GM19043 (cell line): ENCODE results near the gene NTSR1.

Source experiments
- ATAC-seq: cut with Tn5 transposase; IDR thresholded peaks from one replicate; pipeline ENCODE4 v1.9.1; 2021; ENCODE audit warnings: low read depth; ENCODE audit not compliant: unreplicated experiment

The NTSR1 gene

DNA sequence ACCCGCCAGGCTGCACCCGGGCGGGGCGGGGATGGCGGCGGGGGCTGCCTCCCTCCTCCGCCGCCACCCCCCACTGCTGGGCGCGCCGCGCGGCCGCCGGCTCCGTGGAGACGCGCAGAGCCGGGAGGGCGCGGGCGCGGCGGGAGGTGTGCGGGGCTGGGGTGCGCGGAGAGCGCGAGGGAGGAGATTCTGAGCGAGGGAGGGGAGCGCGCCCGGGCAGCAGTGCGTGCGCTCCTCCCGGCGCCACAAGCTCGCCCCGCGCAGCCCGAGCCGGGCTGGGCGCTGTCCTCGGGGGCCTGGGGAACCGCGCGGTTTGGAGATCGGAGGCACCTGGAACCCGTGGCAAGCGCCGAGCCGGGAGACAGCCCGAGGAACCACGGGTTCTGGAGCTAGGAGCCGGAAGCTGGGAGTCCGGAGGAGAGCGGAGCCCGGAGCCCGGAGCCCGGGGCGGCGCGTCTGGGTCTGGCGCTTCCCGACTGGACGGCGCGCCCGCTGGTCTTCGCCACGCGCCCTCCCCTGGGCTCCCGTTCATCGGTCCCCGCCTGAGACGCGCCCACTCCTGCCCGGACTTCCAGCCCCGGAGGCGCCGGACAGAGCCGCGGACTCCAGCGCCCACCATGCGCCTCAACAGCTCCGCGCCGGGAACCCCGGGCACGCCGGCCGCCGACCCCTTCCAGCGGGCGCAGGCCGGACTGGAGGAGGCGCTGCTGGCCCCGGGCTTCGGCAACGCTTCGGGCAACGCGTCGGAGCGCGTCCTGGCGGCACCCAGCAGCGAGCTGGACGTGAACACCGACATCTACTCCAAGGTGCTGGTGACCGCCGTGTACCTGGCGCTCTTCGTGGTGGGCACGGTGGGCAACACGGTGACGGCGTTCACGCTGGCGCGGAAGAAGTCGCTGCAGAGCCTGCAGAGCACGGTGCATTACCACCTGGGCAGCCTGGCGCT lies at the start of gene NTSR1:
NTSR1 (plus strand) TSS at position 246 of the 946 bp plus-strand sequence; CDS start at position 618, 372 bp downstream.
- no peak for ATAC-seq

DNA sequence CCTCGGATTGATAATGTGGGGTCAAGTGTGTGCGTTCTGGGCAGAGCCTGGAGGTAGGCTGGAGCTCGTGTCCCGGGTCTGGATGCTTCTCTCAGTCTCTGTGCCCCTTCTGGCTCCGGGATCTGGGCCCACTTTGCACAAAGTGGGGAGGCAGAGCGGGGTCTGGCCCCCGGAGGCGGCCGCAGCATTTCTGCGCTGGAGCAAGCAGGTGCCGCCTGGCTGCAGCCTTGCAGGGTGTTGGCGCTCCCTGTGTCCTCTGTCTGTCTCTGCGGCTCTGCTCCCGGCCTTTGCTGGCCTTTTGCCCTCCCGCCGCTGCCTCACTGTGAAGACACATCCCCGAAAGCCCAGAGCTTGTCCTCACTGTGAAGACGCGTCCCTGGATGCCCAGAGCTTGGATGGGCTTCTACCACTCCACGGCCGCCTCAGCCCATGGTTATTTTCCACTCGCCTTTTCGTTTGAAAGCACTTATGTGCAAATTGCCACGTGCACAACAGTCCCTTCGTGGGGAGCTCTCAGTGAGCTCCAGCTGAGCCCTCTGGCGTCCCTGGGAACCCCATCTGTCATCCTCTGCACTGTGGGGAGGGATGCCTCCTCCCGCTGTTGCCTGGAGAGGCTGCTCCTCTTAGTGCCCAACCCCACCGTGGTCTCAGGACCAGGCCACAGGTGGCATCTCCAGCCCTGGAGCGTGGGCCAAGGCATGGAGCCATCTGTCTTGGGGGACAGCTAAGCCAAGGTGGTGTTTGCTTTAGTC lies 49.0 kb upstream of the NTSR1 start:
- no peak for ATAC-seq

DNA sequence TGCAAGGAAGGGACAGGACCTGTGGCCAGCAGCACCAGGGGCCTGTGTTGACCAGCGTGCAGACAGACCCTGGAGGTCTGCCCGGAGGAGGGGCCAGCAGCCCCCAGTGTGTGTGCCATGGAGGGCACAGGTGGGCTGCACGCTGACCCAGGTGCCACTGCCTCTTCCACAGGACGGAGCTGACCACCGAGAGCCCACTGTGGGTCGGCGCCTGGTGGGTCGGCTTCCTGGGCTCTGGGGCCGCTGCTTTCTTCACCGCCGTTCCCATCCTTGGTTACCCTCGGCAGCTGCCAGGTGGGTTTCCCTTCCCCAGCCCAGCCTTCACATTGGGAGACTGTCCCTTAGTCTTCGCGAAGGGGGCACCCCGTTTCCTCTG lies 48.4 kb upstream of the NTSR1 start:
- ATAC-seq = no peak

DNA sequence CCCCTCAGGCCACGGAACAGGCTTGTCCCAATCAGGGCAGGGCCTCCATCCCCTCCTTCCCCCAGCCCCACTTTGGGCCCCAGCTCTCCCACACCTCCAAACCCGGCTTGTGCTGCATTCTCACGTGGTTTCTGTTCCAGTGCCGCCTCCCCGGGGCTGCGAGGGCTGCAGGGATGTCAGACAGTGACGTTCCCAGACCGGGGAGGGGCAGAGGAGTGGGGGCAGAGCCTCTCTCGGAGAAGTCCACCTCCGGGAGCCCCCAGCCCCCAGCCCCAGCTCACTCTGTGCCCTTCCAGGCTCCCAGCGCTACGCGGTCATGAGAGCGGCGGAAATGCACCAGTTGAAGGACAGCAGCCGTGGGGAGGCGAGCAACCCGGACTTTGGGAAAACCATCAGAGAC lies 47.9 kb upstream of the NTSR1 start:
- ATAC-seq = no peak

DNA sequence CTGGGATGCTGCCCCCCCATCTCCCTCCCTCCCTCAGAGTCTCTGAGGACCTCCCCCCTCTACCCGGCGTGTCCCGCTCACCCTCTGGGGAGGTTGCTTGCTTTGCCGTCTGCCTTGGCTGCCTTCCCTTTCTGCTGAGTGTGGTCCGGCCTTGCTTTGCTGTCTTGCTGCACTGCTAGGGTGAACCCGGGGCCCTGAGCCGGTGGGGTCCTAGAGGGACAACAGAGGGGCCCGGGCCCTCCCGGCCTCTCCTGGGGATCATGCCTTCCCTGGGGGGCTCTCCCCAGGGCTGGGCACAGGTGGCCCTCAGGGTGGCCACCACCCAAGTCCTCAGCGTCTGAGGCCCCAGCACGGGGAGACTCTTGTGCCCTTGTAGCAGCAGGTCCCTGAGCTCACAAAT lies 47.0 kb upstream of the NTSR1 start:
- no peak for ATAC-seq

DNA sequence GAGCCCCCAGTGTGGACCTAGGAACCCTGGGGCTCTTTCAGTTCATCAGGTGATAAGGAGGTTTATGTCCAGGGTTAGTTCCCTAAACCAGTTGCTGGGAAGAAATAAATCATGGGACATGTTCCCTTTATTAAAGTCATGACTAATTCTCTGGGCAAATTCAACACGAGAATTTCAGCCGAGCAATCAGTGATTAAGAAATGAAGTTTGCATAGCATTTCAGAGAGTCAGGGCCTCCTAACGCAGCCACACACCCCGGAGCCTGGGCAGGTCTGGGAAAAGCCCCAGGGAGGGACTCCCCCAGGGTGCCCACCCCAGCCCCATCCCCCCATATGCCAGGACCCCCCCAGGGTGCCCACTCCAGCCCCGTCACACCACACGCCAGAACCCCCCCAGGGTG lies 46.2 kb upstream of the NTSR1 start:
- ATAC-seq = no peak

DNA sequence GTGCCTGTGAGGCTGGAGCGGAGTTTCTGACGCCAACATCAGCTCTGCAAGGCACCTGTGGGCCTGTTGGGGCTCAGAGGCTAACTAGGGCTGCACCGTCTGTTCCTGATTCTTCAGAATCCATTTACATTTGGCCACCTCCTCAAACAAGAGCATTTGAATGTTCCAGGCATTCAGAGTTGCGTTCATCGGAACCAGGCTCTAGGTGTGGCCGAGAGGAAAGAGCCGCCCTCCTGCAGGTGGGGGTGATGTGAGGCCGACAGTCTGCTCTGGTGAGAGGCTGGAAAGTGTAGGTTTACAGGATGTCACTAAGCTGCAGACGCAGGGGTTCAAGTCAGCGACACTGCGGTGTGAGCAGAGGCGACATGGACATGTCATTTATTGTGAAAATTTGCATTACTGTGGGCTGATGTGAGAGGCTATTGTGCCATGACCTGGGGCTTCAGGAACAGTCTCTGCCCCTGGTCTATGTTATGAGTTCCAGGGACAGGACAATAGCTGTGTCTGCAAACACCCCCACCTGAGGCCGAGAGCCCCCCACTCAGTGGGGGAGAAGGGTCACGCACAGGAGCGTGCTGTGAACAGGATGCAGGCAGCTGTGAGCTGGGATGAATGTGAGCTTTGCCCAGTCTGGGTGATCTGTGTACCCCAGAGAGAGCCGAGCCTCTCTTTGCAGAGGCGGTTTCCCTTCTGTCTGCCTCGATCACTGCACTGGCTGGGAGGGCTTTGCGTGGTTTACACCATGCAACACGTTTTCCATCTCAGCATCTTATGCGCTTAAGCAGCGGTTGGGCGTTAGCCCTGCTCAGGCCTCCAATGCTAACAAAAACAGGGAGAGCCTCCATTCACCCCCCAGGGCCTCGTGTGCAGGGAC lies 45.3 kb upstream of the NTSR1 start:
- no peak for ATAC-seq

DNA sequence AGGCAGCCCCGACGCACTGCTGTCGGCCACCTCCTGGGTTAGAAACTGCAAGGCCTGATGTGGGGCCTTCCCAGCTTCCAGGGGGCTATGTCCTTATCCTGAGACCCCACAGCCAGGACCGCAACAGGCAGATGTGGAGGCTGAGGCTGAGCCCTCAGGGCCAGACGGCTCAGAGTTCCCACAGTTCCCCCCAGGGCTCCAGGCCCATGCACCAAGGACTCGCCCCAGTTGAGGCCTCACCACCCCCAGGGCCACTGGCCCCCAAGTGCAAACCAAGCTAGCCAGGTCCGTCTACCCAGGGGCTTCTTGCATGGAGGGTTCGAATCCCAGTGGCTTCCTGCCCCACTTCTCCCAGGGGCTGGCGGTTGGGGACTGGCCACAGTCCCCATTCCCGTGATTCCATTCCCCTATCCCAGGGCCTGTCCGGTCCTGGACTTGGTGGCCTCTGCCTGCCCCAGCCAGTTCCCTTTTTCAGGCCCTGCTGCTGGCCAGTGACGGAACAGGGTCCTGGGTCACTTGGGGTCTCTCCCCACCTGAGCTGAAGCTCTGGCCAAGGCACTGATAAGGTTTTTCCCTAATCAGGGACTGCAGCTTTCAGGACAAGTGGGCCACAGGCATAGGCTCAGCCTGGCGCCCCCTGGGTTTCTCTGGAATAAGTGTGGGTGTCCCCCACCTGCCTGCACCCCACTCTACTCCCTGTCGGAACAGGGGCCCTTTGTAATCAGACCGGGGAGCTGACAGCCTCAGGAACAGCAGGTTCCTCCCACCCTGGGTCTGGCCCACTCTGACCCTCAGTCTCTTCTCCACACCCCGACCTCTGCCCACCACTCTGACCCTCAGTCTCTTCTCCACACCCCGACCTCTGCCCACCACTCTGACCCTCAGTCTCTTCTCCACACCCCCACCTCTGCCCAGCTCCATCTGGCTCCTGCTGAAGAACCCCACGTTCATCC lies 44.3 kb upstream of the NTSR1 start:
- ATAC-seq = no peak

DNA sequence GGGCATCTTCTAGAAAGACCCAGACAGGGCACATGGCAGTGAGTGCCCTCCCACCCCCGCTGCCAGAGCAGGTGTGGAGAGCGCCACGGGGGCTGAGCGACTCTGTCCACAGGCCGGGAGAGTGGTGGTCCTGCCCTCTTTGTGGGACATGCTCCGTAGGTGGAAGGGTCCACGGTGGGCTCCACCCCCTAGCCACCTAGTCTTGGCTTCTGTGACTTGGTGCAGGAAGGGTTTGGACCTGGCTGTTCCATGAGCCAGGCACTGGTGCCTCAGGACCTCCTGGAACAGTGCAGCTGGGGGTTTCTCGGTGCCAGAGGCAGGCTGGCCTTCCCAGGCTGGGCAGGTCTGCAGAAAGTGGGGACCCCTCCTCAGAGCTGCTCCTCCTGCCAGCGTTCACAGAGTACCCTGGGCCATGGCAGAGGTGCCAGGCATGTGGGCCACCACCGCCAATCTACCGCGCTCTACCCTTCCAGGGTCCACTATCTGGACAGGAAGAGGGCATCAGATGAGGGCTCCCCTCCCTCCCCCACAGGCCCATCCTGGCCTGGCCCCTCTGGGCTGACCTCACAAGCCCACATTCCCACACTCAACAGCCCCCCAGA lies 43.4 kb upstream of the NTSR1 start:
- ATAC-seq = no peak

DNA sequence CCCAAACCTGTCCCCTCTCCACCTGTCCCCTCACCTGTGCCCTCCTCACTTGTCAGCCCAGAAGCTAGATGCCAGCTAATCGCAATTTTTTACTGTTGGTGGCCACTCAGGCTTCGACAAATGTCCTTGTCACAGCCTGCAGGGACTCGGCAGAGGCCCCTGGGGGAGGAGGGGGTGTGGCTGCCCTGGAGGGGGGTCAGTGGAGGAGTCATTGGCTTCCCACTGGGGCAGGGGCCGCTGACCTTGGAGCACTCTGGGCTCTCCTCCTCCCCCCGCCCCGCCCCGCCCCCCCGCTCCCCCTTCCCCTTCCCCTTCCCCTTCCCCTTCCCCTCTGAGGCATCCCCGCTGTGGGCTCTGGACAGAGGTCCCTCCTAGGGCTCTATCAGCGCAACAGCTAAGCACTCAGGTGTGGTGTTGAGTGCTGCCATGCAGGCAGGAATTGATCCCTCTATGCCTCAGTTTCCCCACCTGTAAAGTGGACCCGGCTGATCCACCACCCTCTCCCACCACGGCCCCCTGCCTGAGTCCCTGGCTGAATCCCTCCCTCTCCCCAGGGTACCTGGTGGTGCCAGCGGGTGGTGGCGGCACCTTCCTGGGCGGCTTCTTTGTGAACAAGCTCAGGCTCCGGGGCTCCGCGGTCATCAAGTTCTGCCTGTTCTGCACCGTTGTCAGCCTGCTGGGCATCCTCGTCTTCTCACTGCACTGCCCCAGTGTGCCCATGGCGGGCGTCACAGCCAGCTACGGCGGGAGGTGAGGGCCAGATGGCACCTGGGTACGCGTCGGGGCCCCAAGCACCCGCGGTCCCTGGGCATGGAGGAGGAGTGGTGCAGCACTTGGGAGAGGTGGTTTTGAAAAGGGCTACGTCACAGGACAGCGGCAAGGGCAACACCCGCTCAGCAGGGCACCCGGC lies 42.6 kb upstream of the NTSR1 start:
- ATAC-seq = no peak

DNA sequence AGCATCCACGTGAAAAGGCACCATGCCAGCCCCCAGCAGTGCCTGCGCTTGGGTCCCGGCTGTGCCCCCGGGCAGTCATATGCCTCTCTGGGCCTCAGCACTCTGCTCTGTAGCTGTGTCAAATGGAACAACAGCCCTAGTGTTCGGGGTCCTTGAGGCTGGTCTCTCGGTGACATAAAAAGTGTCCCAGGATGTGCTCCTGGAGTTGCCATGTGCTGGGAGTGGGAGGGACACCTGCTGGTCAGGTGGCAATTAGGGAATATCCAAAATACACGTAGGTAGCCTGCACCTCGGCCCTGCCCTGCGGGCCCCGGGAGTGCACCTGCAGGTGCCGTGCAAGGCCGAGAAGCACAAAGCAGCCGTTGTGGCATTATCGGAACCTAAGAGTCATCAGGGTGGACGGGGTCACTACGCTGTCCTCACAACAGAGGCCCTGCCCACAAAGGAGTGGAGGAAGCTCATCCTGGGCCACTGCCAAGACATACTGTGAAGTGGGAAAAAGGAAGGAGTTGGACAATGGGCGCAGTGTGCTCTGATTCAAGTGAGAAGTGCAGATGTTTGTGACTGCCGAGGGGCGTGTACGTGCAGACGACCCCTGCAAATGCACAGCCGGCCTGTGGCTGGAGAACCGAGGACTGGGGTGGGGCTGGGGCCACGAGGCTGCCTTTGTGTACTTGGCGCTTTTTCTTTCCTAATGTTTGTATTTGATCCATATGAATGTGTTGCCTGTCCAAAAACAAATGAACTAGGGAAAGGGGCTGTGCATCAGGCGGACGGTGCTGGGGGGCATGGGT lies 41.7 kb upstream of the NTSR1 start:
- no peak for ATAC-seq

DNA sequence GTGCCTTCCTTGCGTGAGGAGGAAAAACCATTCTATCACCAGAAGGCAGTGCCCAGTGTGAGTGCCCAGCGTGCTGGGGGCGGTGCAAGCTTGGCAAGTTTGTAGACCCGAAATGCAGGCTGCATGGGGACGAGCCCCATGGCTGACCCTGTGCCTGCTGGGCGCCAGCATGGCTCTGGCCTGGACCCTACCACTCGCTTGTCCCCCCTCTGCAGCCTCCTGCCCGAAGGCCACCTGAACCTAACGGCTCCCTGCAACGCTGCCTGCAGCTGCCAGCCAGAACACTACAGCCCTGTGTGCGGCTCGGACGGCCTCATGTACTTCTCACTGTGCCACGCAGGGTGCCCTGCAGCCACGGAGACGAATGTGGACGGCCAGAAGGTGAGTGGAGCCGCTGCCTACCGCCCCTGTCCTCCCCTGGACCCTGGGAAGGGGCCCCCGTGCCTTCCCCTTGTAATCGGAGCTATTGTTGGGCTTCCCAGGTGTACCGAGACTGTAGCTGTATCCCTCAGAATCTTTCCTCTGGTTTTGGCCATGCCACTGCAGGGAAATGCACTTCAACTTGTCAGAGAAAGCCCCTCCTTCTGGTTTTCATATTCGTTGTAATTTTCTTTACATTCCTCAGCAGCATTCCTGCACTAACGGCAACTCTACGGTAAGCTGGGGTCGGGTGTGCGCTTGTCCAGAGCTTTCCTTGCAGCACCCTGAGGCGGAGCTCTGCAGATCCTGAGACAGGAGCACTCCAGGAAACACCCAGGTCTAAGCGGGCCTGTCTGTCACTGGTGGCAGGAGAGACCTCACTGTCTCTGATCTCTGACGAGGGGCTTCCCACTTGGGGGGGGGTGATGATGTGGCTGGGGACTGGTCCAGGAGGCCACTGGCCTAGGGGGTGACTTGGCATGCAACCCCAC lies 40.9 kb upstream of the NTSR1 start:
- no peak for ATAC-seq

DNA sequence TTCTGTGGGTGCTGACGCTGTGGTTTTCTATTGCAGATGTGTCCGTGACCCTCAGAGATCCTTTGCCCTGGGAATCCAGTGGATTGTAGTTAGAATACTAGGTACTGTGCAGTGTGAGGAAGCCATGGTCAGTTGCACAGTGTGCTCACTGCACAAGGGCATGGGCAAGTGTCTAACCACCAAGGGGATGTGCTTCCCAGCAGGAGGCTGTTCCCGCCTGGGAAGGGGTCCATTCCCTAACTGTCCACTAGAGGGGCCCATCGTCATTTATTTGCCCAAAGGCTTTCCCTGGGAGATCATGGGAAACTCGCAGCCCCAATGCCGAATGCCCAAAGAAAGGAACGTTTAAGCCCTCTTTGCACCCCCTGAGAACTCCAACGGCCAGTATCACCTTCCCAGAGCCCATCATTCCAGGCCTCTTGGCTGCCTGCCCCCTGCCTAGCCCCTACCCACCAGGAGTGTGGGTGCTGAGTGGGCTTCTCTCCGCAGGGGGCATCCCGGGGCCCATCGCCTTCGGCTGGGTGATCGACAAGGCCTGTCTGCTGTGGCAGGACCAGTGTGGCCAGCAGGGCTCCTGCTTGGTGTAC lies 40.1 kb upstream of the NTSR1 start:
- ATAC-seq = no peak

DNA sequence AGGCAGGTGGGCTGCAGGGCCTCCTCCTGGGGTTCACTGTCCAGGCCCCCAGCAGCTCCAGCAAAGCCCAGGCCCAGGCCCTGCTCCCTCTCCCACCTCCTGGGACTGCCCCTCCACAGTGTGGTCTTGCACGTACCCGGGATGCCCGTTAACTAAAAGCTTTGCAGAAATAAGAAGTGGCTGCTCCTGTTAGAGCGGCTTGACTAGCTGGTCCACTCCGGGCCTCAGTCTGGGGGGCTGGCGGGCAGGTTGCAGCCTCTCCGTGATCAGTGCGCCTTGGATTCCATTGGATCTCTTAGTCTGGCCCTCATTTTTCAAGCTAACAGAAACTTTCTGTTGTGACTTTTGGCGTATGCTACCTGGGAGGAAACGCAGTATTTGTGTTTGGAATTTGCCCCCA lies 39.4 kb upstream of the NTSR1 start:
- ATAC-seq = no peak

DNA sequence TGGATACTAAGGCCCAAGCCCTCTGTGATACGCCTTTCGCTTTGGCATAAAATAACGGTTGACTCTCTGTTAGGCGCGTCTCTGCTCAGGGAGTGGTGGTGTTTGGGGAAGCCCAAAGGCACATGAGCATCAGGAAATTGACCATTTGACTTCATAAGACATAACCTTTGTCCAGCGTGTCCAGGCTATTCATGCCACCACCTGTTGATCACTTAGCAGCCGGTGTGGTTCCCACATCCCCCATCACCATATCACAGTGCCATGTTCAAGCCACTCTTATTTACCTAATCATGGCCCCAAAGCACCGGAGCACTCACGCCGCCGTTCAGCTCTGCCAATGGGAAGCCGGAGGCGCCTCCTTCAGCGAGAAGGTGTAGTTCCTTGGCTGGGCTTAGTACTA lies 38.5 kb upstream of the NTSR1 start:
- no peak for ATAC-seq

DNA sequence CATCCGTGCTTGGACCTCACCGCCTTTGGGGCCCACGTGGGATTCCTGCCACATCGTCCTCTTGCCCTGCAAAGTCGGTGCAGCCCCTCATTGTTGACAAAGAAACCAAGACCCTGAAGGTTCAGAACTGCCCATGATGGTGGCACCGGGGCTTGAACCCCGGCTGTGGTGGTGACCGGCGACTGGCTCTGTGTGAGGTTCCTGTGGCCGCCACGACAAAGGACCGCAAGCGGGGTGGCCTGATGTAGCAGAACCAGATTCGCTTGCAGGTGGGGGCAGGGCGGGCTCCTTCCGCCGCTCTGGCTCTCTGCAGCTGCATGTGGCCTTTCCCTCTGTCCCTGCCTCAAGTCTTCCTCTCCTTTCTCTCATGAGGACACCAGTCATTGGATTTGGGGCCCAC lies 37.6 kb upstream of the NTSR1 start:
- no peak for ATAC-seq
